K562 (cell line): ENCODE measurements around the gene LRMDA. TPM values are rescaled to one million over a fixed set of nuclear protein-coding genes. Genes with fewer than 3 reads are reported as not detected.

ENCODE experiments used
- ATAC-seq: fragments of 200-7000 bp; cut with Tn5 transposase; 3 replicates; pipeline ENCODE4 v1.9.1; 2020; ENCODE audit warnings: moderate library complexity
- BruUV-seq: library from RNA; stranded (reverse); fragments of 400-500 nt; replicated peaks from 2 replicates; lab custom pipeline; 2021; lab: Mats Ljungman, UMichigan
- CTCF ChIA-PET: fragments of 300-600 bp; formaldehyde crosslinking; extraction: SDS; loops from one replicate; lab custom pipeline; 2021; ENCODE audit warnings: low intra/inter-chr PET ratio; lab: Yijun Ruan, JAX
- POLR2A ChIA-PET: fragments of 300-600, 350-650 bp; sonication (Branson Sonifier 250); formaldehyde crosslinking; extraction: SDS; loops from one replicate; lab custom pipeline; 2021; ENCODE audit warnings: antibody characterized with exemption, inconsistent platforms; lab: Yijun Ruan, JAX
- DNase-seq, 4 experiments: peaks; one replicate each; pipeline versions ENCODE4 v3.0.0 to v3.0.0-alpha.2; 2011 to 2018; ENCODE audit warnings: low spot score in 3 of 4, mixed read lengths in 3 of 4; ENCODE audit errors: extremely low read depth in 1 of 4
- FAIRE-seq: peaks from 2 replicates; lab custom pipeline; 2011; peaks lifted over from hg19 to GRCh38; lab: Jason Lieb, UNC
- H2AFZ ChIP-seq: 2 replicates; pipeline ENCODE4 v1.6.0; 2011; ENCODE audit warnings: low read depth, low read length, control low read depth, inconsistent platforms
- H3K27ac ChIP-seq: fragments of 200-600 bp; 3 replicates; pipeline ENCODE4 v1.8.0; 2011; ENCODE audit warnings: low read depth, mild to moderate bottlenecking, control low read depth, inconsistent platforms, low read length, moderate library complexity, mixed read lengths; ENCODE audit errors: extremely low read depth
- H3K27me3 ChIP-seq, 2 experiments: fragments of 300-600 bp in 1 of 2; 2 replicates in 1 of 2; 3 replicates in 1 of 2; pipeline versions ENCODE4 v1.6.0 to v1.8.0; 2011; ENCODE audit warnings: inconsistent platforms in 2 of 2, low read length in 2 of 2, mild to moderate bottlenecking in 1 of 2, mixed read lengths in 1 of 2, moderate library complexity in 1 of 2; ENCODE audit not compliant: control insufficient read depth in 2 of 2, insufficient read depth in 2 of 2
- H3K36me3 ChIP-seq: fragments of 300-600 bp; 3 replicates; pipeline ENCODE4 v1.8.0; 2011; ENCODE audit warnings: mild to moderate bottlenecking, low read length, inconsistent platforms; ENCODE audit not compliant: control insufficient read depth, insufficient read depth
- H3K4me1 ChIP-seq, 2 experiments: fragments of 200-600 bp in 1 of 2; replicated peaks in 1 of 2; 2 replicates in 1 of 2; 3 replicates in 1 of 2; pipeline versions ENCODE4 v1.5.1 to v1.8.0; 2011; ENCODE audit warnings: inconsistent platforms in 2 of 2, low read length in 2 of 2, mild to moderate bottlenecking in 1 of 2, mixed read lengths in 1 of 2, moderate library complexity in 1 of 2; ENCODE audit not compliant: control insufficient read depth in 2 of 2, insufficient read depth in 2 of 2
- H3K4me2 ChIP-seq: 2 replicates; pipeline ENCODE4 v1.6.1; 2011; ENCODE audit warnings: low read length, control low read depth, inconsistent platforms, mixed read lengths; ENCODE audit not compliant: insufficient read depth
- H3K4me3 ChIP-seq: fragments of 200-600 bp; sonication (generic), shearing (Covaris generic); 2 replicates; pipeline ENCODE4 v1.5.1; 2016; ENCODE audit warnings: control low read depth, inconsistent platforms
- H3K79me2 ChIP-seq: fragments of 200-600 bp; 3 replicates; pipeline ENCODE4 v1.8.0; 2011; ENCODE audit warnings: low read length, inconsistent platforms; ENCODE audit not compliant: control insufficient read depth, insufficient read depth
- H3K9ac ChIP-seq, 2 experiments: 2 replicates each; pipeline versions ENCODE4 v1.6.0 to v1.6.1; 2011; ENCODE audit warnings: low read depth in 2 of 2, low read length in 2 of 2, control low read depth in 1 of 2, inconsistent platforms in 1 of 2, mild to moderate bottlenecking in 1 of 2, mixed read lengths in 1 of 2; ENCODE audit not compliant: insufficient read depth in 1 of 2
- H3K9me1 ChIP-seq: one replicate; pipeline ENCODE4 v1.6.0; 2011; ENCODE audit warnings: inconsistent platforms, mild to moderate bottlenecking, low read length, moderate library complexity; ENCODE audit not compliant: control insufficient read depth, insufficient read depth
- H3K9me3 ChIP-seq: replicated peaks from 2 replicates; pipeline ENCODE4 v1.5.1; 2011; ENCODE audit warnings: low read depth, low read length, inconsistent platforms; ENCODE audit not compliant: control insufficient read depth, insufficient read depth
- H4K20me1 ChIP-seq: replicated peaks from 2 replicates; pipeline ENCODE4 v1.6.1; 2011; ENCODE audit warnings: low read length, inconsistent platforms, mixed read lengths; ENCODE audit not compliant: control insufficient read depth, insufficient read depth
- HCFC1 ChIP-seq: IDR thresholded peaks from 2 replicates; pipeline ENCODE4 v1.6.1; 2012; ENCODE audit warnings: low read depth, low read length, improper control_type of control experiment
- KAT2B ChIP-seq: IDR thresholded peaks from one replicate; pipeline ENCODE4 v1.6.1; 2012; ENCODE audit warnings: low read depth, mild to moderate bottlenecking, control low read depth, inconsistent platforms, low read length, moderate library complexity
- KLF6 ChIP-seq: fragments of 250-450 bp; sonication (Bioruptor Pico); IDR thresholded peaks from 2 replicates; pipeline ENCODE4 v1.4.0; 2020; ENCODE audit warnings: mild to moderate bottlenecking, moderate library complexity, borderline replicate concordance
- MCM7 ChIP-seq, 2 experiments: fragments of 450-650 bp; IDR thresholded peaks; 2 replicates each; pipeline ENCODE4 v1.6.1; 2016 to 2018
- NFXL1 ChIP-seq: fragments of 450-650 bp; formaldehyde crosslinking; IDR thresholded peaks from 2 replicates; pipeline ENCODE4 v1.4.0; 2021; ENCODE audit warnings: mild to moderate bottlenecking
- PHF21A ChIP-seq: fragments of 450-650 bp; IDR thresholded peaks from 2 replicates; pipeline ENCODE4 v1.6.1; 2017; ENCODE audit warnings: low read depth, borderline replicate concordance
- SMARCA5 ChIP-seq: fragments of 450-650 bp; IDR thresholded peaks from 2 replicates; pipeline ENCODE4 v1.6.1; 2016
- THRAP3 ChIP-seq: fragments of 450-650 bp; IDR thresholded peaks from 2 replicates; pipeline ENCODE4 v1.6.1; 2016; ENCODE audit warnings: mild to moderate bottlenecking, inconsistent platforms, borderline replicate concordance
- ZNF253 ChIP-seq: fragments of 250-450 bp; sonication (Bioruptor Pico); conservative IDR thresholded peaks from 2 replicates; pipeline ENCODE4 v1.6.1; 2021; ENCODE audit warnings: mild to moderate bottlenecking
- ZNF507 ChIP-seq: conservative IDR thresholded peaks from 2 replicates; pipeline ENCODE4 v1.6.1; 2017; ENCODE audit warnings: missing genetic modification characterization, missing compliant biosample characterization
- WGBS: fragments of 100-300 bp; shearing (Covaris generic); methylation state at CpG from one replicate; pipeline ENCODE4 v1.1.6; 2016; ENCODE audit warnings: low coverage, mixed read lengths; ENCODE audit not compliant: insufficient coverage; ENCODE audit errors: missing lambda C conversion rate; 5-methylcytosine and 5-hydroxymethylcytosine counted together
- in situ Hi-C: fragments of 300-500 bp; cut with MboI; formaldehyde crosslinking; loops from 4 replicates; pipeline ENCODE4 v1.15.0; 2018; ENCODE audit warnings: inconsistent platforms, mixed read lengths
- intact Hi-C: fragments of 100-400 bp; cut with micrococcal nuclease; formaldehyde crosslinking; loops from 2 replicates; pipeline ENCODE4 v1.14.2; 2022
- polyA plus RNA-seq, 8 experiments: library from polyadenylated mRNA; depleted of rRNA in 4 of 8; stranded (reverse) in 5 of 8; unstranded in 3 of 8; fragments of >200 nt; fragmentation: Nextera tagmentation in 2 of 8; fragmentation: Illumina TruSeq in 1 of 8; extraction: Ambion mirVana in 2 of 8; extraction: Trizol in 1 of 8; gene quantifications; 2 replicates each; pipeline versions ENCODE4 v1.2.1 to v1.2.3, GENCODE V29; 2011 to 2014; ENCODE audit warnings: inconsistent platforms in 1 of 8, missing spikeins in 1 of 8
- total RNA-seq, 7 experiments: library from RNA; depleted of rRNA in 6 of 7; stranded (reverse); fragments of >200 nt in 6 of 7; fragmentation: Illumina TruSeq in 2 of 7; extraction: Trizol in 2 of 7; gene quantifications; 2 replicates each; pipeline versions ENCODE4 v1.2.1 to v1.2.3, GENCODE V29; 2011 to 2021; ENCODE audit warnings: low replicate concordance in 1 of 7
- TF ChIP-seq, protein P1 (sequence below): fragments of 250-450 bp; sonication (Bioruptor Pico); IDR thresholded peaks from 2 replicates; pipeline ENCODE4 v1.8.0; 2021; ENCODE audit warnings: moderate library complexity, mild to moderate bottlenecking, inconsistent platforms
- TF ChIP-seq, protein P2 (sequence below): fragments of 250-450 bp; sonication (Bioruptor Pico); IDR thresholded peaks from 2 replicates; pipeline ENCODE4 v1.4.0; 2020; ENCODE audit warnings: borderline replicate concordance
- TF ChIP-seq, protein P3 (sequence below): fragments of 150-350 bp; conservative IDR thresholded peaks from 2 replicates; pipeline ENCODE4 v1.6.1; 2014; ENCODE audit warnings: low read length
- TF ChIP-seq, protein P4 (sequence below): IDR thresholded peaks from 3 replicates; pipeline ENCODE4 v1.6.1; 2011; ENCODE audit warnings: borderline replicate concordance, mild to moderate bottlenecking, moderate library complexity; ENCODE audit not compliant: insufficient read length; ENCODE audit errors: extremely low read depth

The LRMDA gene
- total and polyA plus RNA-seq, 9 of the 15 experiments (the other 6 are each of a cell fraction or from before 2014, with no cell fraction given) = 0.25 TPM; not detected in 8

DNA sequence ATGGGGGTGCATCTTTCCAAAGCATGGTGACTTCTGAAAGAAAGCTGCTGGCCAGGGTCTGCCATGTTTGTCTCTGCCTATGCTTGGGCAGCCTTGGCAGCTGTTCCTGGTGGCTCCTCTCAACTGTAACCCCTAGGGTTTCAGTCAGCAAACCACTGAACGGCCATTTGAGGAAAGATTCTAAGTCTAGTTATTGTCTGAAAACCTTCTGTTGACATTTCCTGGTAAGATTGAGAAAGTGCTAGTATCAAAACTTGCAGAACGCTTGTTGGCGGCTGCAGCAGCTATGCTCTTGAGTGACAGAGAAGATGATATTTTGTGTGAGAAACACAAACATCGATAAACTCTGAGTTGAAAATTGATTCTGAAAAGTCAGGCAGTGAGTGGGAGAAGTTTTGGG is 523.1 kb downstream of the LRMDA start:
- H3K9me1 ChIP-seq = no peaks in the 10 kb centered on the region
- intact Hi-C loops = no loop called here
- H3K27me3 ChIP-seq = peaks cover 0 to 2% of the 10 kb centered on the region in 2 experiments; a peak in 1 of 5 replicates
- H3K9me3 ChIP-seq = no peaks in the 10 kb centered on the region
- ChIA-PET CTCF (no interaction called here), POLR2A (no interaction called here)
- BruUV-seq = no TSS peak
- H3K36me3 ChIP-seq = no peaks in the 10 kb centered on the region
- no peaks in the 10 kb centered on the region for H4K20me1 ChIP-seq
- WGBS = 0% methylated on average over 4 of the region's 4 CpGs
- in situ Hi-C loops = no loop called here
- no peak overlapping the region for H3K4me2 ChIP-seq
- no peak overlapping the region for H3K9ac ChIP-seq
- H2AFZ ChIP-seq = no peak overlapping the region
- H3K4me3 ChIP-seq = no peak overlapping the region
- DNase-seq (no peak), FAIRE-seq (peak; percentile 71), ATAC-seq (no peak)
- no peak overlapping the region for H3K27ac ChIP-seq
- no peaks in the 10 kb centered on the region for H3K79me2 ChIP-seq
- no peaks in the 10 kb centered on the region; a peak in 1 of 5 replicates for H3K4me1 ChIP-seq
- TF ChIP-seq ZNF253 = no peak
- TF ChIP-seq HCFC1 = no peak
- no peak for TF ChIP-seq SMARCA5
- no peak for TF ChIP-seq NFXL1
- TF ChIP-seq, protein P1, sequence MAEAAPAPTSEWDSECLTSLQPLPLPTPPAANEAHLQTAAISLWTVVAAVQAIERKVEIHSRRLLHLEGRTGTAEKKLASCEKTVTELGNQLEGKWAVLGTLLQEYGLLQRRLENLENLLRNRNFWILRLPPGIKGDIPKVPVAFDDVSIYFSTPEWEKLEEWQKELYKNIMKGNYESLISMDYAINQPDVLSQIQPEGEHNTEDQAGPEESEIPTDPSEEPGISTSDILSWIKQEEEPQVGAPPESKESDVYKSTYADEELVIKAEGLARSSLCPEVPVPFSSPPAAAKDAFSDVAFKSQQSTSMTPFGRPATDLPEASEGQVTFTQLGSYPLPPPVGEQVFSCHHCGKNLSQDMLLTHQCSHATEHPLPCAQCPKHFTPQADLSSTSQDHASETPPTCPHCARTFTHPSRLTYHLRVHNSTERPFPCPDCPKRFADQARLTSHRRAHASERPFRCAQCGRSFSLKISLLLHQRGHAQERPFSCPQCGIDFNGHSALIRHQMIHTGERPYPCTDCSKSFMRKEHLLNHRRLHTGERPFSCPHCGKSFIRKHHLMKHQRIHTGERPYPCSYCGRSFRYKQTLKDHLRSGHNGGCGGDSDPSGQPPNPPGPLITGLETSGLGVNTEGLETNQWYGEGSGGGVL (CRISPR knock-in tag) = no peak
- no peak for TF ChIP-seq THRAP3
- TF ChIP-seq PHF21A = no peak
- TF ChIP-seq ZNF507 (tag) = no peak
- TF ChIP-seq, protein P2, sequence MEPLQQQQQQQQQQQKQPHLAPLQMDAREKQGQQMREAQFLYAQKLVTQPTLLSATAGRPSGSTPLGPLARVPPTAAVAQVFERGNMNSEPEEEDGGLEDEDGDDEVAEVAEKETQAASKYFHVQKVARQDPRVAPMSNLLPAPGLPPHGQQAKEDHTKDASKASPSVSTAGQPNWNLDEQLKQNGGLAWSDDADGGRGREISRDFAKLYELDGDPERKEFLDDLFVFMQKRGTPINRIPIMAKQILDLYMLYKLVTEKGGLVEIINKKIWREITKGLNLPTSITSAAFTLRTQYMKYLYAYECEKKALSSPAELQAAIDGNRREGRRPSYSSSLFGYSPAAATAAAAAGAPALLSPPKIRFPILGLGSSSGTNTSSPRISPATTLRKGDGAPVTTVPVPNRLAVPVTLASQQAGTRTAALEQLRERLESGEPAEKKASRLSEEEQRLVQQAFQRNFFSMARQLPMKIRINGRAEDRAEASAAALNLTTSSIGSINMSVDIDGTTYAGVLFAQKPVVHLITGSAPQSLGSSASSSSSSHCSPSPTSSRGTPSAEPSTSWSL (CRISPR knock-in tag) = no peak
- TF ChIP-seq, protein P3, sequence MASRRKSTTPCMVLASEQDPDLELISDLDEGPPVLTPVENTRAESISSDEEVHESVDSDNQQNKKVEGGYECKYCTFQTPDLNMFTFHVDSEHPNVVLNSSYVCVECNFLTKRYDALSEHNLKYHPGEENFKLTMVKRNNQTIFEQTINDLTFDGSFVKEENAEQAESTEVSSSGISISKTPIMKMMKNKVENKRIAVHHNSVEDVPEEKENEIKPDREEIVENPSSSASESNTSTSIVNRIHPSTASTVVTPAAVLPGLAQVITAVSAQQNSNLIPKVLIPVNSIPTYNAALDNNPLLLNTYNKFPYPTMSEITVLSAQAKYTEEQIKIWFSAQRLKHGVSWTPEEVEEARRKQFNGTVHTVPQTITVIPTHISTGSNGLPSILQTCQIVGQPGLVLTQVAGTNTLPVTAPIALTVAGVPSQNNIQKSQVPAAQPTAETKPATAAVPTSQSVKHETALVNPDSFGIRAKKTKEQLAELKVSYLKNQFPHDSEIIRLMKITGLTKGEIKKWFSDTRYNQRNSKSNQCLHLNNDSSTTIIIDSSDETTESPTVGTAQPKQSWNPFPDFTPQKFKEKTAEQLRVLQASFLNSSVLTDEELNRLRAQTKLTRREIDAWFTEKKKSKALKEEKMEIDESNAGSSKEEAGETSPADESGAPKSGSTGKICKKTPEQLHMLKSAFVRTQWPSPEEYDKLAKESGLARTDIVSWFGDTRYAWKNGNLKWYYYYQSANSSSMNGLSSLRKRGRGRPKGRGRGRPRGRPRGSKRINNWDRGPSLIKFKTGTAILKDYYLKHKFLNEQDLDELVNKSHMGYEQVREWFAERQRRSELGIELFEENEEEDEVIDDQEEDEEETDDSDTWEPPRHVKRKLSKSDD = no peak
- no peak for TF ChIP-seq MCM7 (IDR thresholded peaks at IDR 0.05)
- TF ChIP-seq KLF6 (CRISPR knock-in tag) = no peak
- TF ChIP-seq, protein P4, sequence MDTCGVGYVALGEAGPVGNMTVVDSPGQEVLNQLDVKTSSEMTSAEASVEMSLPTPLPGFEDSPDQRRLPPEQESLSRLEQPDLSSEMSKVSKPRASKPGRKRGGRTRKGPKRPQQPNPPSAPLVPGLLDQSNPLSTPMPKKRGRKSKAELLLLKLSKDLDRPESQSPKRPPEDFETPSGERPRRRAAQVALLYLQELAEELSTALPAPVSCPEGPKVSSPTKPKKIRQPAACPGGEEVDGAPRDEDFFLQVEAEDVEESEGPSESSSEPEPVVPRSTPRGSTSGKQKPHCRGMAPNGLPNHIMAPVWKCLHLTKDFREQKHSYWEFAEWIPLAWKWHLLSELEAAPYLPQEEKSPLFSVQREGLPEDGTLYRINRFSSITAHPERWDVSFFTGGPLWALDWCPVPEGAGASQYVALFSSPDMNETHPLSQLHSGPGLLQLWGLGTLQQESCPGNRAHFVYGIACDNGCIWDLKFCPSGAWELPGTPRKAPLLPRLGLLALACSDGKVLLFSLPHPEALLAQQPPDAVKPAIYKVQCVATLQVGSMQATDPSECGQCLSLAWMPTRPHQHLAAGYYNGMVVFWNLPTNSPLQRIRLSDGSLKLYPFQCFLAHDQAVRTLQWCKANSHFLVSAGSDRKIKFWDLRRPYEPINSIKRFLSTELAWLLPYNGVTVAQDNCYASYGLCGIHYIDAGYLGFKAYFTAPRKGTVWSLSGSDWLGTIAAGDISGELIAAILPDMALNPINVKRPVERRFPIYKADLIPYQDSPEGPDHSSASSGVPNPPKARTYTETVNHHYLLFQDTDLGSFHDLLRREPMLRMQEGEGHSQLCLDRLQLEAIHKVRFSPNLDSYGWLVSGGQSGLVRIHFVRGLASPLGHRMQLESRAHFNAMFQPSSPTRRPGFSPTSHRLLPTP = no peak
- TF ChIP-seq KAT2B = no peak
